ENCODE measurements around the gene HSF4.
"Not testable (repeated sequence)": the region's sequence is repeated elsewhere in the genome, so short reads cannot be mapped to it uniquely, and the experiment has no call there.

The HSF4 gene, protein sequence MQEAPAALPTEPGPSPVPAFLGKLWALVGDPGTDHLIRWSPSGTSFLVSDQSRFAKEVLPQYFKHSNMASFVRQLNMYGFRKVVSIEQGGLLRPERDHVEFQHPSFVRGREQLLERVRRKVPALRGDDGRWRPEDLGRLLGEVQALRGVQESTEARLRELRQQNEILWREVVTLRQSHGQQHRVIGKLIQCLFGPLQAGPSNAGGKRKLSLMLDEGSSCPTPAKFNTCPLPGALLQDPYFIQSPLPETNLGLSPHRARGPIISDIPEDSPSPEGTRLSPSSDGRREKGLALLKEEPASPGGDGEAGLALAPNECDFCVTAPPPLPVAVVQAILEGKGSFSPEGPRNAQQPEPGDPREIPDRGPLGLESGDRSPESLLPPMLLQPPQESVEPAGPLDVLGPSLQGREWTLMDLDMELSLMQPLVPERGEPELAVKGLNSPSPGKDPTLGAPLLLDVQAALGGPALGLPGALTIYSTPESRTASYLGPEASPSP

DNA sequence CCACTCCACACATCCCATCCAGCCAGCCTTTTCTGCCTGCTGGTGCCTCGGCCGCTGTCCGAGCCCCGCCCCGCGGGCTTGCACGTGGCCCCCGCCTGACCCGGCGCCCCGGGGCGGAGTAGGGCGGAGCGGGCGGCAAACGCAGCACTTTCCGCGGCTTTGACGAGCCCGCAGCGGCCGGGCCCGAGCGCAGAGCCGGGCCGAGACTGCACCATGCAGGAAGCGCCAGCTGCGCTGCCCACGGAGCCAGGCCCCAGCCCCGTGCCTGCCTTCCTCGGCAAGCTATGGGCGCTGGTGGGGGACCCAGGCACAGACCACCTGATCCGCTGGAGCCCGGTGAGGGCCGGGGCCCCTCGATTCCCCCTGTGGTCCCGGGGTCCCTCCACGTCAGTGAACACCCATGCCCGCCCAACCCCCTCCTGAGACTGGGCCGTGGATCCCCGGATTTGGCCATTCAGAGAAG lies at the start of gene HSF4:
HSF4 (plus strand) TSS at position 147 of the 463 bp plus-strand sequence; CDS start at position 214, 67 bp downstream.
- no peak for DNase-seq (ENCODE audit: low read depth in 1 of 2, low spot score in 1 of 2)

DNA sequence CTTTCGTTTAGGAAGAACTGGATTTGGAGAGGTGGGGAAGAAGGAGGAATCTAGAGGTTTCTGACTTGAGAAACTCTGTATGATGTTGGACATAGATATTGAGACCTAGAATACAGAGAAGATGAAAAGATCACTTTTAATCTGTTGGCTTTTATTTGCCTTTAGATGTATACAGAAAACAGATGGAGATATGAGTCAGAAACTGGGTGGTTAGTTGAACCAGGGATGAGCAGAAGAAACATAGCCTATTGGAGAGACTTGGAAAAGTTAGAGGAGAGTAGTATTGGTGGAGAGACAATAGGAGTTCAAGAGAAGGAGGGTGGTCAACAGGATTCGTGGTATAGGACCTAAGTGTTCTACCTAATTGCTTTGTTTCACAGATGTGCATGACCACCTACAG lies 49.8 kb upstream of the HSF4 start:
- no peak for DNase-seq (ENCODE audit: low read depth in 1 of 2, low spot score in 1 of 2)

DNA sequence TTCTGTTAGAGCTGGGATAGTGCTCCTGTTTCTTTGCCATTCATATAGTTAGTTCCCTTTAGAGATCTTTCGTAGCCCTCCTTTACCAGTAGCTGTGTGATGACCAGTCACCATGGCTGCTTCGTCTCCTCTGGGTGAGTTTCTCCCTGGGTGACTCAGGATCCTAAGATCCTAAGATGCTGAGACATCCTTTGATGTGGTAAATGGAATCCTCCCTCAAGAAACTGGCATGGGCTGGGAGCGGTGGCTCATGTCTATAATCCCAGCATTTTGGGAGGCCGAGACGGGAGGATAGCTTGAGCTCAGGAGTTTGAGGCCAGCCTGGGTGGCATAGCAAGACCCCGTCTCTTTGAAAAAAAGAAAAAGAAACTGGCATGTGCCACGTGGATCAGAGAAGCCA lies 48.9 kb upstream of the HSF4 start:
- no peak for DNase-seq (ENCODE audit: low read depth in 1 of 2, low spot score in 1 of 2)

DNA sequence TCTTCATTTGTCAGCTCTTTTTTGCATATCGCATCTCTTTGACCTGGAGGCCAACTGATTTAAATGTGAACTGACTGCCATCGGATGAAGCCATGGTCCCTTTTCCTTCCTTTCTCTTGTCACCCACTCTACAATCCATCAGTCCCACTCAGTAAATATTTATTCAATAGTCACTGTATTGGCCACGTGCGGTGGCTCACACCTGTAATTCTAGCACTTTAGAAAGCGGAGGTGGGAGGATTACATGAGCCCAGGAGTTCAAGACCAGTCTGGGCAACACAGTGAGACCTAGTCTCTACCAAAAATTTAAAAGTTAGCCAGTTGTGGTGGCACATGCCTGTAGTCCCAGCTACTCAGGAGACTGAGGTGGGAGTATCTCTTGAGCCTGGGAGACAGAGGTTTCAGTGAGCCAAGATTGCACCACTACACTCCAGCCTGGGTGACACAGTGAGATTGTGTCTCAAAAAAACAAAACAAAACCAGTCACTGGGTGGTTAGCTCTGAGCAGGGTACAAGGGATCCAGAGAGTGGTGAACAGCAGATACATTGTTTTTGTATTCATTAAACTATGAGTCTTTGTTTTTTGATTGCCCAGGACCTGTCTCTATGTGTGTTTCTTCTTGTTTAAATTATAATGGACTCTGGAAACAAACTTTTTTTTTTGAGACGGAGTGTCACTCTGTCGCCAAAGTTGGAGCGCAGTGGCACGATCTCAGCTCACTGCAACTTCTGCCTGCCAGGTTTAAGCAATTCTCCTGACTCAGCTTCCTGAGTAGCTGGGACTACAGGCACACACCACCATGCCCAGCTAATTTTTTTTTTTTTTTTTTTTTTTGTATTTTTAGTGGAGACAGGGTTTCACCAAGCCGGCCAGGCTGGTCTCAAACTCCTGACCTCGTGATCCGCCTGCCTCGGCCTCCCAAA lies 47.9 kb upstream of the HSF4 start:
- DNase-seq (ENCODE audit: low read depth in 1 of 2, low spot score in 1 of 2): no peak

DNA sequence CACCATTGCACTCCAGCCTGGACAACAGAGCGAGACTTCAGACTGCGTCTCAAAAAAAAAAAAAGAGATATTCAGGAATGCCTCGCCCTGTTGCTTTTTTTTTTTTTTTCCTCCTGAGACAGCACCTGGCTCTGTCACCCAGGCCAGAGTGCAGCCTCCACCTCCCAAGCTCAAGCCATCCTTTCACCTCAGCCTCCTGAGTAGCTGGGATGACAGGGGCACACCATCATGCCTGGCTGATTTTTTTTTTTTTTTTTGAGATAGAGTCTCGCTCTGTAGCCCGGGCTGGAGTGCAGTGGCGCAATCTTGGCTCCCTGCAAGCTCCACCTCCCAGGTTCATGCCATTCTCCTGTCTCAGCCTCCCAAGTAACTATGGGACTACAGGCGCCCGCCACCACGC lies 46.8 kb upstream of the HSF4 start:
- DNase-seq (ENCODE audit: low read depth in 1 of 2, low spot score in 1 of 2): no peak

DNA sequence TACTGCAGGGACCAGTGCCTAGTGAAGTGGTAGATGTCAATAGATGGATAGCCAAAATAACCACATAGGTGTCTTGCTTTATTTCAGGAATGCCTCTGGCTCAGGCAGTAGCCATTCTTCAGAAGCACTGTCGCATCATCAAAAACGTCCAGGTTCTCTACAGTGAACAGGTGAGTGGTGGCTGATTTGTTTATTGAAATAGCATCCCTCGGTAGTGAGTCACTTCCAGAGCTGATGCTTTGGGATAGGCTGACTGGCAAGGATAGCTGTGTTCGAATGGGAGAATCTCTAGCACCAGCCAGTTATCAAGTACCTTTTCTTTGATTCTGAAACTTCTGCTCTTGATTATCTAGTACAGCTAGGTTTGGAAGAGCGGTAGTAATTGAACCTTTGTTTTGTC lies 44.5 kb upstream of the HSF4 start:
- DNase-seq (ENCODE audit: low read depth in 1 of 2, low spot score in 1 of 2): no peak

DNA sequence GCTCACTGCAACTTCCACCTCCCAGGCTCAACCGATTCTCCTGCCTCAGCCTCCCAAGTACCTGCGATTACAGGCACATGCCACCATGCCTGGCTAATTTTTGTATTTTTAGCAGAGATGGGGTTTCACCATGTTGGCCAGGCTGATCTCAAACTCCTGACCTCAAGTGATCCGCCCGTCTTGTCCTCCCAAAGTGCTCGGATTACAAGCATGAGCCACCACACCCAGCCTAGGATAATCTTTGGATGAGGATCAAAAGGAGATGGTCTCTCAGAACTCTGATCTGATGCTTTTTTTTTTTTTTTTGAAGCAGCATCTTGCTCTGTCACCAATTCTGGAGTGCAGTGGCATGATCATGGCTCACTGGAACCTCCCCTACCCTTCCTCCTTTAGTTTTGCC lies 41.7 kb upstream of the HSF4 start:
- not testable (repeated sequence) for DNase-seq (ENCODE audit: low read depth in 1 of 2, low spot score in 1 of 2)

DNA sequence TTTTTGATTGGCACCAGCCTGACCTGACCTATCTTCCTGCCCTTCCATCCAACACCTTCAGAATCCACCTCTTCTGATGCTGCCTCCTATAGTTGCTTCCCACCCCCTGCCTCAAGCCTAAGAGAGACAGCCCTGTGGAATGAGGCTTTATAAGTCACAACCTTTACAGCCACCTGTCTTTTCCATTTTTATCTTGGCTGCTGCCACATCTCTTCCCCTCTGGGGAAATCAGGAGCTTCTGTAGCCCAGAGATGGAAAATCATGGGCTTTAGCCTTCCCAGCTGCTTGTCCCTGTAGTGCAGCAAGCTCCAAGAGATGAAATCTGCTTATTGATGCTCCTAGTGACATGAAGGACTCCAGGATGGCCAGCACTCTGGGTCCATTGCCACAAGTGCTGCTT lies 36.1 kb upstream of the HSF4 start:
- DNase-seq (ENCODE audit: low read depth in 1 of 2, low spot score in 1 of 2): no peak

DNA sequence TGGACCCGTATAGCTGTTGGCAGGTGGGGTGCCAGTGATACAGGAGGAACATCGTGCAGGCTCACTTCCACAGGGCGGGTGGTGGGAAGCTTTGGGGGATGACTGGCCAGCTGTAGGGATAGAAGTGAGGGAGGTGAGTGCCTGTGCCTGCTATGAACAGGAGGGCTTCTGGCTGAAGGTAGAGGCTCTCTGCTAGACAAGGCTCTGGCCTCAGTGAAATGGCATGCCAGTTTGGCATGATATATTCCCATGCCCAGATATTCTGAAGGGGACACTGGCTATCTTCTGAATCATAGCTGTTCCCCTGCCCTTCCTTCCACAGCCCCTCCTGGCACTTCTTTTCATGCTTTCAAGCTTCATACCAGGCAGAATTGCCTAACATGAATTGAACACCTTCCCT lies 35.7 kb upstream of the HSF4 start:
- no peak for DNase-seq (ENCODE audit: low read depth in 1 of 2, low spot score in 1 of 2)

DNA sequence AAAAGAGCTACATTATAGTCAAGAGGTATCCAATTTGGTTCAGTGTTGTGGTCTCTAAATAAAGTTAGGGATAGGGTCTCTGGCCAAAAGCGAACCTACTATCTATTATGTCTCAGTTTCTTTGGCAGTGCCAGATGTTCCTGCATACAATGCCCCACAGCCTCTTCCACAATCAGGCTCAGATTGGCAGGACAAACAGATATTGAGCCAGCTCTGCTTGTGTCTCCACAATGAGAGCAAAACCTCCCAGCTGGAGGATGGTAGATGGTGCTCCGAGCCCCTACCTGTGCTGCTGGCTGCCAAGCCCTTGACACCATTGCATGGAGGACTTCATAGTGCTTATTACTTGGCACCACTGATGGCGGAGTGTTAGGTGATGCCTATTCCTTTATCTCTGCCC lies 35.1 kb upstream of the HSF4 start:
- no peak for DNase-seq (ENCODE audit: low read depth in 1 of 2, low spot score in 1 of 2)

DNA sequence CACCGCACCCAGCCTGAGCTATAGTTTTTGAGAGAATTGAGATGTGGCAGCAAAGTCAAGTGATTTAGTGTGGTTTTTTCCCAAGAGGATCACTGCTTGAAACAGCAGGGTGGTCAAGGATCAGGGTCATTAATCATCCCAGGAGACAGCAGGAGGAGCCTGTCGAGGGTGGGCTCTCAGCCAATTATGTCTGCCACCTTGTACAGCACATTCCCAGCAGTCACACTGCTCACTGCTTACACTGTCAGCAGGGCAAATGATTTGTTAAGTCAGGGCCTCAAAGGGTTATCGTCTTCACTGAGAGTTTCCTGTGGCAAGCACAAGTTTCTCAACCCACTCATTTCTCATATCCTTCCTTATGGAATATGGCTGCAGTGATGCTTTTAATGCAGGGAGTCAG lies 26.9 kb upstream of the HSF4 start:
- no peak for DNase-seq (ENCODE audit: low read depth in 1 of 2, low spot score in 1 of 2)

DNA sequence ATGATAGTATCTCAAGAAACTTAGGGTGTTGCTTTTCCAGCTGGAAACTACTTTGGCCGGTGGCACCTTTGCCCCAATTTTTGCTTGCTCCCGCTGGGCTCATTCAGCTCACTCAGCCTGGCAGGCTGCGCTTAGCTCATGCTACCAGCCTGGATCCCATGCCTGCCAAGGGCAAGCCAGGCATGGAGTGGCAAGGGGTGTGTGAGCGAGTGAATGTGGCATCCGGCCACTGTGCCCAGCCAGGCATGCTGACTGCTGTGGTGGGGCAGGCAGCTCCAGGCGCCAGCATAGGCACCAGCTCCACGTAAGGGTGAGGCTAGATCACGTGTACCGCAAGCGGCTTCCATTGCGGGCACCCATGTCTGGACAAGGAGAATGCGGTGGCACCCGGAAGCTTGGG lies 23.2 kb upstream of the HSF4 start:
- DNase-seq (ENCODE audit: low read depth in 1 of 2, low spot score in 1 of 2): no peak

DNA sequence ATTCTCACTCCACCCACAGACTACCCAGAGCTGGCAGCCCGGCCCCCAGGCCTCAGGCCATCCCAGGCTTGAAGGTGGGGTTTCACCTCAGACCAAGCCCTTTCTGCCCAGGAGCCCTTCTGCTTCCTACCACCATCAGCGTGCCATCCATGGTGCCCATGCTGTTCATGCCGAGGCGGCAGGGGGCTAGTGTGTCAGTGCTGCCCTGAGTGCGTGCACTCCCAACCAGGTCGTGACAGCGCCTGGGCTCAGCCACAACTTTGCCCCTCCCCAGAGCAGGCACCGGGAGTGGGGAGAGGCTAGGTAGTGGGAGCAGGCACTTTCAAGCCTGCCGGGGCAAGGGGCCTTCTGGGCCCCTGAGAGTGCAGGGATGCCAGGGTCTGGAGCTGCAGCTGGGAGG lies 22.2 kb upstream of the HSF4 start:
- no peak for DNase-seq (ENCODE audit: low read depth in 1 of 2, low spot score in 1 of 2)

DNA sequence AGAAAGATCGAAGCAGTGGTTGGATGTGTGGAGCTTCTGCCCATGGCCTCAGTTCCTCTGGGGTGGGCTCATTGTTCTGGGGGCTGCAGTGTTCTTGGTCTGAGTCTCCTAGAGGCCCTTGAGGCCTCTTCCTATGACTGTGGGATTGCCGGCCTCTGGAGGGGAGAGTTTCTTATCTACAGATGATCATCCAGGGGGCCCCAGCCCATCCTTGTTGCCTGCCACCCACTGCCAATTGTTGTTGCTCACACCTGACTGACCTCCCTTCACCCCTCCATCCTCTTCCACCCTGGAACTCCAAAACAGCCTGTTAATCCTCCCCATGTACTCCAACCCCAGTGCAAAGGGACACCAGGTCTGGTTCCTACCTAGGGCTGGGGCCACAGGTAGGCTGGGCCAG lies 19.6 kb upstream of the HSF4 start:
- no peak for DNase-seq (ENCODE audit: low read depth in 1 of 2, low spot score in 1 of 2)

DNA sequence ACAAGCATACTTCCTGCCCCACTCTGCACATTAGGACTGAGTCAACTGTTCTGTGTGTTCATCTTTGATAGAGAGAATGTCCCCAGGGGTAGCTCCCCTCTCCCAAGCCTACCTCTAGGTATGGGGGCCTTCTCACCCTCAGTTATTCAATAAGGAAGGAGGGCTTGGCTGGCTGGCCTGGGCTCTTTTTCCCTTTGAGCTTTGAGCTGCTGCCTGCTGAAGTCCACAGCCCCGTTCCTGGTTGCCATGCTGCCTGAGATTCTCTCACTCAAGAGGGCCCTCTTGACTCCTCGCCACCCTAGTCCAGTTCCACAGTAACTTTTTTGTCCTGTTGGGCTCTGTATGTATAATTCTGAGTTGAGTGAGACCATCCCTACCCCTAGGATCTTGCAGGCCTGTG lies 18.8 kb upstream of the HSF4 start:
- no peak for DNase-seq (ENCODE audit: low read depth in 1 of 2, low spot score in 1 of 2)

DNA sequence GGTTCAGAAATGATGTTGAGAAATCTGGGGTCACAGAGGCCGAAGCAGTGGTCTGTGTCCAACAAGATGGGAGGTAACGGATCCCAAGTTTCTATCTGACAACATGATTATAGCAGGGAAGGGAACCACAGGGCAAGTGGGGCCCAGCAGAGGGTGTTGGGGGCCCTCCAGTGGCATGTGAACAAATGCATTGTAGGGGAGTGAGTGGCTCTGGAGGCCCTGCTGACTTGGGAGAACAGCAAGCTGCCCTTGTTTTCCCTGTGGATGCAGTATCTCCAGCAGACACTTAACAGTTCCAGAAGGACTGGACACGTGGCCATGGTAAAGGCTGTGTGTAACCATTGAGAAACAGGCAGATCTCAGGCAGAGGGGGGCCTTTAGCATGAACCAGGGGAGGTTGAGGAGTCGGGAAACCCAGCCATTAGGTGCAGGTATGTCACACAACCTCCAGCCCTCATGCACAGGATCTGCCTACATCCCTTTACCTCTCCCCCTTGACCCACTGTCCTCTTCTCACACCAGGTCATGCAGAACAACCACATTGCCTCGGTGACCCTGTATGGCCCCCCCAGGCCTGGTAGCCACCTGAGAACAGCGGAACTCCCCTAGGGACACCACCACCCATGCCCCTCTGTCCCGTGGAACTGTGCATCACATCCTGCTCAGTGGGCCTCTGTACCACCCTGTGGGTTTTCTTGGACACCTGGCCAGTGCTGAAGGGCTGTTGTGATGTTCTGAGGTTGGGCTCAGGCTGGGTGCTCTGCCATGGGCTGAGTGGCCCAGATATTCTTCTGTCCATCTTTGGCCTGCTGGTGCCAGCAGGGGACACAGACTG lies 17.8 kb upstream of the HSF4 start:
- no peak for DNase-seq (ENCODE audit: low read depth in 1 of 2, low spot score in 1 of 2)

DNA sequence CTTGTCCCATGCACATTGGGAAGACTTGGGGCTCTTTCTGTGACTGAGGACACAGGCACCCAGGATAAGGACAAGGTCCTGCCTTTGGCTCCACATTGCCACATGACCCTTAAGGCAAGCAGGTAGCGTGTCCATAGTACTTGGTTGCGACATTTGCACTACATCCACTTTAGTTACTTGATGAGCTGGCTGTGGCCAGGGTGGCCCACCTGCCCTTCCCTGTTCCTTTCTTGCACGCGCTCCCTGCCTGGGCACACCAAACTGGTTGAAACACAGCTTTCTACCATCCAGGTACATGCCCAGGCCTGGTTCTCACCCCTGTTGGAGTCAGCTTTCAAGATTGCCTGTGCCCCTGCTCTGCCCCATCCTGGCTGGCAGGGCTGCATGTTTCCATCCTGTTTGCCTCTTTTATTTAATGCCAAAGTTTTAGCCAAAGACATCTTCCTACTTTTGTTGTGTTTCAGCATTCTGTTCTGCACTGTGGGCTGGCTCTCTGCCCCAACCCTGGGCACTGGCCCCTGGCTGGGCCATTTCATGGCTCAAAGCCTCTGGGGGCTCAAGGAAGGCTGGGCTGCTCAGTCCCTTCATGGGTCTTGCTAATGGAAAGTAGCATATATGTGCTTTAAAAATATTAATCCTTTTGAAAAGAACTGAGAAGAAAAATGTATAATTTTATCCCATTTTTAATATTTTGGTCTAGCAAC lies 17.0 kb upstream of the HSF4 start:
- DNase-seq (ENCODE audit: low read depth in 1 of 2, low spot score in 1 of 2): no peak

DNA sequence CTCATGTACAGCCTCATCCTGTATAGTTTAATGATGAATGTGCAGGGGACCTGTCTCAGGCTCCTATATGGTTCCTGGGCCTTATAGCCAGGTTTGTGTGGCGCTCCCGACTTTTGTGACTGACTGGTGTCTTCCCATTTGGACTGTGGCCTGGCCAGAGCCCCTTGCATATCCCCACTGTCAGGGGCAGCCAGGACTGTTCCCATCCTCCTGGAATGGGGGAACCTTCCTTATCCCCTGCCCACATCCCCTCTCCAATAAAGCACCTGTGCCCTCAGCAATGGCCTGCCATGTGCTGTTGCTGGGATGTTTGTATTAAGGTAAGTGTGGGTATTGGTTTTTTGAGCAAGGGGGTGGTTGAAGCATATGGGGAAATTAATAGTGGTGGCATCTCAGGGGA lies 16.3 kb upstream of the HSF4 start:
- DNase-seq (ENCODE audit: low read depth in 1 of 2, low spot score in 1 of 2): no peak

DNA sequence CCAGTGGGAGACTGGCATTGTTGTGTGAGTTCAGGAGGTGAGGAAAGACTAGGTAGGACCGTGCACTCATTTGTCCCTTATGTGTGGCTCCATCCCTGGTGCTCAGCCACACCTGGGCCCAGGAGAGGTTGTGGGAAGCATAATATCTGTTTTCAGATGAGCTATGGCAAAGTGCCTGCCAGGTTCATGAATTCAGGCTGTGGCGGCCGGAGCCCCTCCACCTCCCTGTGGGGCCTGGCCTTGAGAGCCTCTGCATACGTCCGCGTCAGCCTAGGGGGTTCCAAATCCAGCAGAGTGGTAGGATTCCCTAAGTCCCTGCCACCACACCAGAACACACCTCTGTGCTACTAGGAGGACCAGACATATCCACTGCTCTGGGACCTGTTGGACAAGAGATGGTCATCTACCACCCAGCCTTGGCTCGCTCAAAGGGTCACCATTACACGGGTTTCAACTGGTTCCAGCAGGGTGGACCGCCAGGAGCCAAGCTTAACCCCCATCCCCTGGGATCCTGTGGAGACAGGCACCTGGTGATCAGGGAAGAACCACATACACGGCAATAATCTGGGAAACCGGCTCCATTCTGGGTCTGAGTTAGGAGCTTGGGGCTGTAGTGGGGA lies 15.8 kb upstream of the HSF4 start:
- no peak for DNase-seq (ENCODE audit: low read depth in 1 of 2, low spot score in 1 of 2)
